ENCODE data around the gene INVS.

DNA sequence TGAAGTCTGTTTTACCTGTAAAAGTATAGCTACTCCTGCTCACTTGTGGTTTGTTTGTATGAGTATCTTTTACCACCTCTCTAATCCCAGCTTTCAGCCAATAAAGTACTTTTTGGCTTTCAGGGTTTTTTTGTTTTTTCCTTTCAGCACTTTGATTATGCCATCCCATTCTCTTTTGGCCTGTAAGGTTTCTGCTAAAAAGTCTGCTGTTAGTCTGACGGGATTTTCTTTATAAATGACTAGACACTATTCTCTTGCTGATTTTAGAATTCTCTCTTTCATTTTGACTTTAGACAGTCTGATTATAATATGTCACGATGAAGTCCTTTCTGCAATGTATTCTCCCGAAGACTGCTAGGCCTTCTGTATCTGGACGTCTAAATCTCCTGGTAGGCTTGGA is 216.5 kb downstream of the INVS start:
- TF ChIP-seq CTCF (IDR thresholded peaks at IDR 0.05): no peak
- no peak for TF ChIP-seq POLR2A (IDR thresholded peaks at IDR 0.05)

All from heart left ventricle (tissue), 13 donors.